Parathyroid adenoma (tissue), 2 donors: Measurements from ENCODE around the gene SH3GLB2.

Experiments used
- H2AFZ ChIP-seq: fragments of 300-600 bp; sonication (generic); one replicate; pipeline ENCODE4 v1.7.0; 2017; ENCODE audit warnings: antibody characterized with exemption, mild to moderate bottlenecking
- H3K27ac ChIP-seq: fragments of 300-600 bp; sonication (generic); one replicate; pipeline ENCODE4 v1.7.0; 2017
- H3K27me3 ChIP-seq: fragments of 300-600 bp; sonication (generic); one replicate; pipeline ENCODE4 v1.7.0; 2017; ENCODE audit warnings: low read length; ENCODE audit not compliant: control insufficient read depth, insufficient read depth
- H3K36me3 ChIP-seq: fragments of 300-600 bp; sonication (generic); one replicate; pipeline ENCODE4 v1.7.0; 2017; ENCODE audit warnings: low read length; ENCODE audit not compliant: control insufficient read depth, insufficient read depth
- H3K4me1 ChIP-seq: fragments of 300-600 bp; sonication (generic); one replicate; pipeline ENCODE4 v1.7.0; 2017; ENCODE audit warnings: control low read depth
- H3K4me2 ChIP-seq: fragments of 300-600 bp; sonication (generic); one replicate; pipeline ENCODE4 v1.7.0; 2017; ENCODE audit warnings: low read length
- H3K4me3 ChIP-seq: fragments of 300-600 bp; sonication (generic); one replicate; pipeline ENCODE4 v1.7.0; 2017; ENCODE audit warnings: low read depth, low read length
- H3K79me2 ChIP-seq: fragments of 300-600 bp; sonication (generic); one replicate; pipeline ENCODE4 v1.7.0; 2017; ENCODE audit warnings: control low read depth
- H3K9ac ChIP-seq: fragments of 300-600 bp; sonication (generic); one replicate; pipeline ENCODE4 v1.7.0; 2017; ENCODE audit warnings: mild to moderate bottlenecking
- H3K9me3 ChIP-seq: fragments of 300-600 bp; sonication (generic); one replicate; pipeline ENCODE4 v1.7.0; 2017; ENCODE audit warnings: low read length; ENCODE audit not compliant: control insufficient read depth
- CTCF ChIP-seq: fragments of 300-600 bp; sonication (generic); IDR thresholded peaks from one replicate; pipeline ENCODE4 v1.7.0; 2017; ENCODE audit warnings: antibody characterized with exemption, mild to moderate bottlenecking
- donor health status: primary hyperparathyroidism.

Gene SH3GLB2

DNA sequence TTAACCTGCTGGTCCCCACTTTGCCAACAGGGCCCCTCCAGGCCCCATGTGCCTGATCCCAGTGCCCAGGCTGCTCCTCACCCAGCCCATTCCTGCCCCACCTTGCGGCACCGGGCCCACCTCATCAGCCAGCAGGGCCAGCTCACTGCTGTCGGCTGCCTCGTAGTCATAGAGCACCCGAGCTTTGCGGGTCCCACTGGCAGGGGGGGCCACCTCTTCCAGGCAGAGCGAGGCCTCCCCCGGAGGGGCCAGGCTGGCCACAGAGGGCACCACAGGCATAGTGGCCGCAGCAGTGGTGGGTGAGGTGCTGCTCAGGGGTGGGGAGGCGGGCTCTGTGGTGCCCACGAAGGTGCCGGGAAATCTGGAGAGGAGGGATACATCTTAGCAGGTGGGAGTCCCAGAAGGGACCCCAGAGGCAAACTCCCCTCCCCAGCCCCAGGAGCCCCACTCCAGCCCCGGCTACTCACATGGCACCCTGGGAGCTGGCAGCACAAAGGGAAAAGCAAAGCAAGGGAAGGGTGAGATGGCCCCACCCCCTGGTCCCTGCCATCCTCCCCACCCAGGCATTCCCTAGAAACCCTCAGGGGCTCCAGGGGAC, 19.0 kb downstream of the SH3GLB2 start:
- no peak overlapping the region for H3K9ac ChIP-seq
- H3K4me2 ChIP-seq = no peak overlapping the region
- H3K4me1 ChIP-seq = no peaks in the 10 kb centered on the region
- TF ChIP-seq CTCF = no peak
- H2AFZ ChIP-seq = no peak overlapping the region
- H3K4me3 ChIP-seq = no peak overlapping the region
- no peak overlapping the region for H3K27ac ChIP-seq
- H3K36me3 ChIP-seq = no peaks in the 10 kb centered on the region
- H3K79me2 ChIP-seq = peaks cover 6% of the 10 kb centered on the region
- H3K27me3 ChIP-seq = no peaks in the 10 kb centered on the region
- H3K9me3 ChIP-seq = no peaks in the 10 kb centered on the region

- Histone ChIP-seq H3K9ac (no peak overlapping the region), H3K36me3 (no peaks in the 10 kb centered on the region)
Observed at GRCh38 chr9:129008469-129008965, 19.6 kb downstream of the SH3GLB2 start.

GRCh38 chr9:129007766-129008468, 20.2 kb downstream of the SH3GLB2 start:
- Histone ChIP-seq H3K36me3 (no peaks in the 10 kb centered on the region), H3K27ac (no peak overlapping the region)

More at GRCh38 chr9:129008469-129008965, 19.6 kb downstream of the SH3GLB2 start:
- Histone ChIP-seq H2AFZ (no peak overlapping the region), H3K9me3 (no peaks in the 10 kb centered on the region), H3K4me3 (no peak overlapping the region), H3K4me2 (no peak overlapping the region), H3K4me1 (no peaks in the 10 kb centered on the region), H3K27me3 (no peaks in the 10 kb centered on the region), H3K27ac (no peak overlapping the region), H3K79me2 (peaks cover 5% of the 10 kb centered on the region)
- TF ChIP-seq CTCF = no peak

GRCh38 chr9:129007035-129007765, 20.9 kb downstream of the SH3GLB2 start:
- Histone ChIP-seq H3K36me3 (no peaks in the 10 kb centered on the region), H3K27me3 (no peaks in the 10 kb centered on the region), H3K9ac (no peak overlapping the region), H2AFZ (no peak overlapping the region), H3K4me2 (no peak overlapping the region), H3K27ac (no peak overlapping the region), H3K4me3 (no peak overlapping the region), H3K4me1 (no peaks in the 10 kb centered on the region), H3K79me2 (peaks cover 3% of the 10 kb centered on the region), H3K9me3 (no peaks in the 10 kb centered on the region)
- no peak for TF ChIP-seq CTCF

More at GRCh38 chr9:129007766-129008468, 20.2 kb downstream of the SH3GLB2 start:
- H3K4me2 ChIP-seq = no peak overlapping the region
- peaks cover 3% of the 10 kb centered on the region for H3K79me2 ChIP-seq
- no peak for TF ChIP-seq CTCF
- no peaks in the 10 kb centered on the region for H3K4me1 ChIP-seq
- H3K9ac ChIP-seq = no peak overlapping the region
- H3K27me3 ChIP-seq = no peaks in the 10 kb centered on the region
- H3K9me3 ChIP-seq = no peaks in the 10 kb centered on the region
- H2AFZ ChIP-seq = no peak overlapping the region
- H3K4me3 ChIP-seq = no peak overlapping the region
